Stimulated activated memory B cell treated with anti-CD40 and anti-IgM and Interleukin-4, amounts not matched to agents 10 μg/mL and 1 μg/mL and 100 μg/mL, for 72 hours (primary cell): Measurements from ENCODE around the gene MTR.
A peak's percentile ranks its signal among the peaks of the same experiment; 100 is the strongest.

Source experiments
- ATAC-seq: fragments of 150-1000 bp; cut with Tn5 transposase; 2 replicates; pipeline ENCODE4 v1.10.0; 2021
- H3K27ac Mint-ChIP-seq: one replicate; pipeline ENCODE4 v1.8.0; 2022; ENCODE audit warnings: mild to moderate bottlenecking, mixed read lengths
- H3K27me3 Mint-ChIP-seq: one replicate; pipeline ENCODE4 v1.8.0; 2022; ENCODE audit warnings: mixed read lengths
- H3K36me3 Mint-ChIP-seq: one replicate; pipeline ENCODE4 v1.8.0; 2022; ENCODE audit warnings: mixed read lengths
- H3K4me1 Mint-ChIP-seq: one replicate; pipeline ENCODE4 v1.8.0; 2022; ENCODE audit warnings: mixed read lengths
- H3K4me3 Mint-ChIP-seq: one replicate; pipeline ENCODE4 v1.8.0; 2022; ENCODE audit warnings: mild to moderate bottlenecking, moderate library complexity, mixed read lengths
- H3K9me3 Mint-ChIP-seq: one replicate; pipeline ENCODE4 v1.8.0; 2022; ENCODE audit warnings: mixed read lengths

MTR gene

GRCh38 chr1:236800623-236801022 is 5.5 kb downstream of the MTR start:
- ATAC-seq, result no peak
- H3K9me3 Mint-ChIP-seq, result no peaks in the 10 kb centered on the region
- H3K4me3 Mint-ChIP-seq, result no peak overlapping the region
- H3K27me3 Mint-ChIP-seq, result no peaks in the 10 kb centered on the region
- peaks cover 33% of the 10 kb centered on the region for H3K36me3 Mint-ChIP-seq
- H3K4me1 Mint-ChIP-seq, result peaks cover 56% of the 10 kb centered on the region
- H3K27ac Mint-ChIP-seq, result no peak overlapping the region

GRCh38 chr1:236802264-236802663 is 7.2 kb downstream of the MTR start:
- no peak for ATAC-seq
- no peaks in the 10 kb centered on the region for H3K9me3 Mint-ChIP-seq
- no peaks in the 10 kb centered on the region for H3K27me3 Mint-ChIP-seq
- peaks cover 42% of the 10 kb centered on the region for H3K36me3 Mint-ChIP-seq
- H3K4me1 Mint-ChIP-seq, result peaks cover 44% of the 10 kb centered on the region
- H3K27ac Mint-ChIP-seq, result peak overlapping the region; percentile 6
- no peak overlapping the region for H3K4me3 Mint-ChIP-seq

- Mint-ChIP-seq H3K4me1 (peaks cover 21% of the 10 kb centered on the region), H3K9me3 (no peaks in the 10 kb centered on the region), H3K4me3 (no peak overlapping the region), H3K27me3 (no peaks in the 10 kb centered on the region), H3K36me3 (peaks cover 59% of the 10 kb centered on the region), H3K27ac (no peak overlapping the region)
- no peak for ATAC-seq
These were observed 11.5 kb downstream of the MTR start for GRCh38 chr1:236806634-236807033.

GRCh38 chr1:236808005-236808404 is 12.9 kb downstream of the MTR start:
- Mint-ChIP-seq H3K27me3 (no peaks in the 10 kb centered on the region), H3K4me3 (no peak overlapping the region), H3K36me3 (peaks cover 54% of the 10 kb centered on the region), H3K4me1 (peaks cover 7% of the 10 kb centered on the region), H3K27ac (no peak overlapping the region), H3K9me3 (no peaks in the 10 kb centered on the region)
- no peak for ATAC-seq

- H3K4me3 Mint-ChIP-seq, result no peak overlapping the region
- peaks cover 7% of the 10 kb centered on the region for H3K4me1 Mint-ChIP-seq
- H3K27me3 Mint-ChIP-seq, result no peaks in the 10 kb centered on the region
- no peak for ATAC-seq
- no peak overlapping the region for H3K27ac Mint-ChIP-seq
- H3K9me3 Mint-ChIP-seq, result no peaks in the 10 kb centered on the region
- peaks cover 52% of the 10 kb centered on the region for H3K36me3 Mint-ChIP-seq
These were observed 13.6 kb downstream of the MTR start for GRCh38 chr1:236808564-236809130.

- no peak overlapping the region for H3K4me3 Mint-ChIP-seq
- H3K4me1 Mint-ChIP-seq, result peaks cover 7% of the 10 kb centered on the region
These were observed 14.1 kb downstream of the MTR start for GRCh38 chr1:236809148-236809547.

GRCh38 chr1:236810018-236810417 is 14.9 kb downstream of the MTR start:
- no peaks in the 10 kb centered on the region for H3K9me3 Mint-ChIP-seq
- H3K36me3 Mint-ChIP-seq, result peaks cover 57% of the 10 kb centered on the region
- H3K27me3 Mint-ChIP-seq, result no peaks in the 10 kb centered on the region
- H3K4me1 Mint-ChIP-seq, result peaks cover 4% of the 10 kb centered on the region
- H3K4me3 Mint-ChIP-seq, result no peak overlapping the region
- no peak overlapping the region for H3K27ac Mint-ChIP-seq
- no peak for ATAC-seq

More at GRCh38 chr1:236809148-236809547, 14.1 kb downstream of the MTR start:
- no peaks in the 10 kb centered on the region for H3K9me3 Mint-ChIP-seq
- no peaks in the 10 kb centered on the region for H3K27me3 Mint-ChIP-seq
- peaks cover 57% of the 10 kb centered on the region for H3K36me3 Mint-ChIP-seq
- H3K27ac Mint-ChIP-seq, result no peak overlapping the region
- no peak for ATAC-seq

- H3K4me3 Mint-ChIP-seq, result no peak overlapping the region
- peaks cover 63% of the 10 kb centered on the region for H3K36me3 Mint-ChIP-seq
- H3K4me1 Mint-ChIP-seq, result no peaks in the 10 kb centered on the region
- no peak for ATAC-seq
- no peaks in the 10 kb centered on the region for H3K27me3 Mint-ChIP-seq
- no peak overlapping the region for H3K27ac Mint-ChIP-seq
- no peaks in the 10 kb centered on the region for H3K9me3 Mint-ChIP-seq
These were observed 17.4 kb downstream of the MTR start for GRCh38 chr1:236812334-236813030.

GRCh38 chr1:236815941-236816340 is 20.8 kb downstream of the MTR start:
- Mint-ChIP-seq H3K4me3 (no peak overlapping the region), H3K27ac (no peak overlapping the region), H3K4me1 (no peaks in the 10 kb centered on the region), H3K27me3 (no peaks in the 10 kb centered on the region), H3K36me3 (peaks cover 75% of the 10 kb centered on the region), H3K9me3 (no peaks in the 10 kb centered on the region)
- ATAC-seq, result no peak

GRCh38 chr1:236819856-236820255 is 24.8 kb downstream of the MTR start:
- no peaks in the 10 kb centered on the region for H3K27me3 Mint-ChIP-seq
- H3K36me3 Mint-ChIP-seq, result peaks cover 81% of the 10 kb centered on the region
- no peak overlapping the region for H3K4me3 Mint-ChIP-seq
- no peak for ATAC-seq
- no peak overlapping the region for H3K27ac Mint-ChIP-seq
- H3K4me1 Mint-ChIP-seq, result no peaks in the 10 kb centered on the region
- no peaks in the 10 kb centered on the region for H3K9me3 Mint-ChIP-seq

GRCh38 chr1:236821091-236821627 is 26.1 kb downstream of the MTR start:
- peaks cover 79% of the 10 kb centered on the region for H3K36me3 Mint-ChIP-seq
- H3K4me3 Mint-ChIP-seq, result no peak overlapping the region
- no peak overlapping the region for H3K27ac Mint-ChIP-seq
- no peaks in the 10 kb centered on the region for H3K4me1 Mint-ChIP-seq
- no peaks in the 10 kb centered on the region for H3K9me3 Mint-ChIP-seq
- no peak for ATAC-seq
- no peaks in the 10 kb centered on the region for H3K27me3 Mint-ChIP-seq

GRCh38 chr1:236823559-236823958 is 28.5 kb downstream of the MTR start:
- Mint-ChIP-seq H3K36me3 (peaks cover 79% of the 10 kb centered on the region), H3K4me3 (no peak overlapping the region), H3K27me3 (no peaks in the 10 kb centered on the region), H3K27ac (no peak overlapping the region), H3K4me1 (no peaks in the 10 kb centered on the region), H3K9me3 (no peaks in the 10 kb centered on the region)
- no peak for ATAC-seq

GRCh38 chr1:236829085-236829484 is 34.0 kb downstream of the MTR start:
- Mint-ChIP-seq H3K36me3 (peaks cover 77% of the 10 kb centered on the region), H3K4me3 (no peak overlapping the region), H3K4me1 (no peaks in the 10 kb centered on the region)

GRCh38 chr1:236830116-236830515 is 35.0 kb downstream of the MTR start:
- Mint-ChIP-seq H3K4me3 (no peak overlapping the region), H3K27ac (no peak overlapping the region), H3K36me3 (peaks cover 74% of the 10 kb centered on the region), H3K4me1 (no peaks in the 10 kb centered on the region), H3K27me3 (no peaks in the 10 kb centered on the region), H3K9me3 (no peaks in the 10 kb centered on the region)
- no peak for ATAC-seq

More at GRCh38 chr1:236829085-236829484, 34.0 kb downstream of the MTR start:
- no peaks in the 10 kb centered on the region for H3K27me3 Mint-ChIP-seq
- ATAC-seq, result no peak
- no peaks in the 10 kb centered on the region for H3K9me3 Mint-ChIP-seq
- no peak overlapping the region for H3K27ac Mint-ChIP-seq

GRCh38 chr1:236830560-236830959 is 35.5 kb downstream of the MTR start:
- peaks cover 77% of the 10 kb centered on the region for H3K36me3 Mint-ChIP-seq
- no peak overlapping the region for H3K27ac Mint-ChIP-seq
- no peaks in the 10 kb centered on the region for H3K27me3 Mint-ChIP-seq
- H3K4me1 Mint-ChIP-seq, result no peaks in the 10 kb centered on the region
- no peak overlapping the region for H3K4me3 Mint-ChIP-seq
- no peak for ATAC-seq
- H3K9me3 Mint-ChIP-seq, result no peaks in the 10 kb centered on the region

GRCh38 chr1:236833575-236833974 is 38.5 kb downstream of the MTR start:
- no peaks in the 10 kb centered on the region for H3K4me1 Mint-ChIP-seq
- ATAC-seq, result no peak
- H3K27me3 Mint-ChIP-seq, result no peaks in the 10 kb centered on the region
- no peak overlapping the region for H3K4me3 Mint-ChIP-seq
- H3K27ac Mint-ChIP-seq, result no peak overlapping the region
- peaks cover 78% of the 10 kb centered on the region for H3K36me3 Mint-ChIP-seq
- H3K9me3 Mint-ChIP-seq, result no peaks in the 10 kb centered on the region
